Colonic mucosa (tissue), 4 donors: ENCODE measurements around the gene NR3C1. TPM values are rescaled to one million over a fixed set of nuclear protein-coding genes. Genes with fewer than 3 reads are reported as not detected.

Experiments used
- DNase-seq: peaks from one replicate; pipeline ENCODE4 v3.0.0-alpha.2; 2020
- H3K27ac ChIP-seq: fragments of 200-600 bp; one replicate; pipeline ENCODE4 v1.8.0; 2021
- H3K27me3 ChIP-seq: fragments of 200-600 bp; one replicate; pipeline ENCODE4 v1.8.0; 2021
- H3K36me3 ChIP-seq: fragments of 200-600 bp; one replicate; pipeline ENCODE4 v1.8.0; 2021
- H3K4me1 ChIP-seq: fragments of 200-600 bp; one replicate; pipeline ENCODE4 v1.8.0; 2021; ENCODE audit warnings: mild to moderate bottlenecking
- H3K4me3 ChIP-seq: fragments of 200-600 bp; one replicate; pipeline ENCODE4 v1.8.0; 2021
- H3K9ac ChIP-seq, 2 donors: one replicate each; pipeline ENCODE4 v1.7.0; 2013; ENCODE audit warnings: control low read depth in 2 of 2, low read depth in 2 of 2, low read length in 2 of 2
- H3K9me3 ChIP-seq: fragments of 200-600 bp; one replicate; pipeline ENCODE4 v1.8.0; 2021
- CTCF ChIP-seq: fragments of 200-600 bp; IDR thresholded peaks from one replicate; pipeline ENCODE4 v1.8.0; 2022; ENCODE audit warnings: antibody characterized with exemption, mild to moderate bottlenecking
- intact Hi-C: fragments of 100-400 bp; cut with DNase I; formaldehyde crosslinking; loops from one replicate; pipeline ENCODE4 v1.14.1; 2022
- total RNA-seq, 2 donors: library from RNA; stranded (reverse); fragmentation: NEBNext Ultra II Directional in 1 of 2; extraction: Animal tissue kit (Norgen Biotek cat#: 25700) in 1 of 2; gene quantifications; one replicate each; pipeline ENCODE4 v1.2.1, GENCODE V29; 2021
- donor health status: healthy.
- donor health status: DM: no; HTN: no; CAD: no.
- donor health status: DM: no; HTN: no; CAD: no.

NR3C1 gene
- total RNA-seq, 2 donors from 2014 or later = 13.0 to 23.5 TPM

GRCh38 chr5:143284521-143284920, 119.0 kb downstream of the NR3C1 start:
- H3K27ac ChIP-seq = no peak overlapping the region

GRCh38 chr5:143284002-143284401, 119.5 kb downstream of the NR3C1 start:
- TF ChIP-seq CTCF = no peak
- Histone ChIP-seq H3K4me1 (no peaks in the 10 kb centered on the region), H3K9me3 (no peaks in the 10 kb centered on the region), H3K27ac (no peak overlapping the region), H3K9ac (no peak overlapping the region), H3K27me3 (no peaks in the 10 kb centered on the region), H3K4me3 (no peak overlapping the region), H3K36me3 (no peaks in the 10 kb centered on the region)
- intact Hi-C loops = no loop called here
- DNase-seq = no peak

More at GRCh38 chr5:143284521-143284920, 119.0 kb downstream of the NR3C1 start:
- TF ChIP-seq CTCF = no peak
- no peaks in the 10 kb centered on the region for H3K9me3 ChIP-seq
- intact Hi-C loops = no loop called here
- DNase-seq = no peak
- H3K36me3 ChIP-seq = no peaks in the 10 kb centered on the region
- no peak overlapping the region for H3K4me3 ChIP-seq
- H3K27me3 ChIP-seq = no peaks in the 10 kb centered on the region
- no peaks in the 10 kb centered on the region for H3K4me1 ChIP-seq
- no peak overlapping the region for H3K9ac ChIP-seq

- no peak for DNase-seq
- TF ChIP-seq CTCF = no peak
- Histone ChIP-seq H3K9ac (no peak overlapping the region), H3K4me1 (no peaks in the 10 kb centered on the region), H3K27ac (no peak overlapping the region), H3K4me3 (no peak overlapping the region), H3K36me3 (no peaks in the 10 kb centered on the region), H3K9me3 (no peaks in the 10 kb centered on the region), H3K27me3 (no peaks in the 10 kb centered on the region)
- intact Hi-C loops = no loop called here
Measured at GRCh38 chr5:143281226-143281625, 122.3 kb downstream of the NR3C1 start.

- Histone ChIP-seq H3K27me3 (no peaks in the 10 kb centered on the region), H3K4me1 (no peaks in the 10 kb centered on the region), H3K27ac (no peak overlapping the region), H3K4me3 (no peak overlapping the region), H3K9me3 (no peaks in the 10 kb centered on the region), H3K9ac (no peak overlapping the region), H3K36me3 (no peaks in the 10 kb centered on the region)
- DNase-seq = no peak
- intact Hi-C loops = no loop called here
- TF ChIP-seq CTCF = no peak
Measured at GRCh38 chr5:143279698-143280097, 123.8 kb downstream of the NR3C1 start.

GRCh38 chr5:143277536-143277935, 126.0 kb downstream of the NR3C1 start:
- no peak overlapping the region for H3K9ac ChIP-seq
- no peak for DNase-seq
- intact Hi-C loops = no loop called here
- H3K27me3 ChIP-seq = no peaks in the 10 kb centered on the region
- no peak overlapping the region for H3K27ac ChIP-seq
- H3K4me3 ChIP-seq = no peak overlapping the region
- no peaks in the 10 kb centered on the region for H3K36me3 ChIP-seq
- H3K9me3 ChIP-seq = no peaks in the 10 kb centered on the region
- no peak for TF ChIP-seq CTCF
- no peaks in the 10 kb centered on the region for H3K4me1 ChIP-seq
